BE2C (cell line): Measurements from ENCODE around the gene NDUFS7.

Experiments used
- DNase-seq: peaks from one replicate; pipeline ENCODE4 v3.0.0-alpha.2; 2020
- H3K27me3 ChIP-seq: fragments of 250-450 bp; sonication (Bioruptor Pico); 2 replicates; pipeline ENCODE4 v1.5.1; 2020; ENCODE audit warnings: mild to moderate bottlenecking
- H3K36me3 ChIP-seq: fragments of 250-450 bp; sonication (Bioruptor Pico); 2 replicates; pipeline ENCODE4 v1.5.1; 2020; ENCODE audit warnings: mild to moderate bottlenecking
- H3K4me1 ChIP-seq: fragments of 250-450 bp; sonication (Bioruptor Pico); 2 replicates; pipeline ENCODE4 v1.5.1; 2020
- H3K4me3 ChIP-seq: 2 replicates; pipeline ENCODE4 v1.5.1; 2011; ENCODE audit warnings: low read depth, low read length
- H3K9me3 ChIP-seq: fragments of 250-450 bp; sonication (Bioruptor Pico); 2 replicates; pipeline ENCODE4 v1.5.1; 2020
- CTCF ChIP-seq: IDR thresholded peaks from 2 replicates; pipeline ENCODE4 v1.5.1; 2012; ENCODE audit warnings: mild to moderate bottlenecking, low read depth, low read length

The NDUFS7 gene

DNA sequence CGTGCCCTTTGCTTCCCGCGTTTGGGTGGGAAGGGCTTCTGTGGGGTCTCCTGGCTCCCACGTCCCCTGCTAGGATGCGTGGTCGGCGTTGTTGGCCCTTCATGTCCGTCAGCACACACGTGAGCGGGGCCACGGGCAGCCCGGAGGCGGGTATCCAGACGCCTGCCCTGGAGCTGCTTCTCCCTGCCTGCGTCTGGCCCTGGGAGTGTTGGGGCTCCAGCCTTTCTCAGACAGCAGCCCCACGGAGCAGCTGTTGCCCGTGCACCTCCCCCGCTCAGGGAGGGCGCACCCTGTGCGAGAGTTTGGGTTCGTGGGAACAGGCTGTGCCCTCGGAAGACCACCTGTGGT lies 38.2 kb downstream of the NDUFS7 start:
- H3K36me3 ChIP-seq: peaks cover 88% of the 10 kb centered on the region
- H3K9me3 ChIP-seq: no peaks in the 10 kb centered on the region
- H3K27me3 ChIP-seq: no peaks in the 10 kb centered on the region
- H3K4me1 ChIP-seq: no peaks in the 10 kb centered on the region; the same call in 1 of the 2 replicates
- TF ChIP-seq CTCF: no peak
- H3K4me3 ChIP-seq: no peak overlapping the region
- no peak for DNase-seq

GRCh38 chr19:1422360-1422759 lies 38.7 kb downstream of the NDUFS7 start:
- H3K9me3 ChIP-seq: no peaks in the 10 kb centered on the region
- H3K27me3 ChIP-seq: no peaks in the 10 kb centered on the region
- no peak for DNase-seq
- peaks cover 89% of the 10 kb centered on the region for H3K36me3 ChIP-seq
- no peak for TF ChIP-seq CTCF
- no peaks in the 10 kb centered on the region; the same call in 1 of the 2 replicates for H3K4me1 ChIP-seq
- H3K4me3 ChIP-seq: no peak overlapping the region

DNA sequence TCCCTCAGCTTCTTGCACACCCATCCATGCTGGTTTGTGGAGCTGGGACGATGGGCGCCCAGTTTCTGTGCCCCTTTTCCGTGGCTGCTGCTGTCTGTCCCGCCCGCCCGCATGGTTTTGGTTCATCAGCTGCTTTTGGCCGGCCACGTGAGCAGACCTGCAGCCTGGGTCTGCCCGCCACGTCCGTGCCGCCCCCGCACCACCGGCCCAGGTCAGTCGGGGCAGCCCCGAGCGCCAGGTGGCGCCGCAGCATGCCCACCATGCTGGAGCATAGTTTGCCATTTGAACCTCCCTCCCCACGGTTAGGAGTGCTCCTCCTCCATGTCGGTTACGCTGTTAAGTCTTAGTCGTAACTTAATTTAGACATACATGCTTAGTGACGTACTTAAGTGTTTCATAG lies 39.2 kb downstream of the NDUFS7 start:
- H3K9me3 ChIP-seq: no peaks in the 10 kb centered on the region
- H3K36me3 ChIP-seq: peaks cover 89% of the 10 kb centered on the region
- TF ChIP-seq CTCF: no peak
- DNase-seq: no peak
- H3K27me3 ChIP-seq: no peaks in the 10 kb centered on the region
- H3K4me1 ChIP-seq: no peaks in the 10 kb centered on the region; the same call in 1 of the 2 replicates
- H3K4me3 ChIP-seq: no peak overlapping the region

- Histone ChIP-seq H3K4me3 (no peak overlapping the region), H3K9me3 (no peaks in the 10 kb centered on the region), H3K4me1 (no peaks in the 10 kb centered on the region; the same call in 1 of the 2 replicates), H3K27me3 (no peaks in the 10 kb centered on the region), H3K36me3 (peaks cover 89% of the 10 kb centered on the region)
- DNase-seq: no peak
- no peak for TF ChIP-seq CTCF
These were observed 39.9 kb downstream of the NDUFS7 start for GRCh38 chr19:1423436-1424191.

DNA sequence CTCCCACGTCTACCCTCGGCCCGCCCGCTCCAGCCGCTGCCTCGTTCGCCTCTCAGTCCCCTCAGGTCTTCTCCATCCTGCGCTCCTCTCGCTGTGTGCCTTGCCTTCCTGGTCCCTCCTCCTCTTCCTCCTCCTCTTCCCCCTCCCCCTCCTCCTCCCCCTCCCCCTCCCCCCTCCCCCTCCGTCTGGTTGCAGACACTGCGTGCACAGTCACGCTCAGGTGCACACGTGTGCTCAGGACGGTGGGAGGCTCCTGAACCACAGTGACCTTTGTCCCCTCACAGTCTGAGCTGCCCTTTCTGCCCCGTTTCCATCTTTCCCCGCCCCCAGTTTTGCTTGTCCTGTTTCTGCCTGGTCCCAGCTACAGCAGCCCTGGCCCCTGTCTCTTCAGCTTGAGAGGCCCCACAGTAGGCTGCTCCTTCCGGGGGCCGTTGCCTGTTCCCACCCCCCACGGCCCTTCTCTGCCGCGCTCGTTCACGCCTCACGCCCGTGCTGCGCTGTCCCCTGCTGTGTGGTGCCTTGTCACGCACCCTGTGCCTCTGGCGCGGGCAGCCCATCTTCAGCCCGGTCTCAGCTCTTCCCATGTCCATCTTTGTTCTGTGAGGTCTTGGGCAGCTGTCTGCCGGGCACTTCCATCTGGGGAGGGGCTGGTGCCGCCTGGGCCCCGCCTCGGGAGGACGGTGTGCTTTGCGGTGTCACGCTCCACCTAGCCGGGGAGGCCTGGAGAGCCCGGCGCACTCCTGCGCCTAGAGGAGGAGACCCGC lies 40.7 kb downstream of the NDUFS7 start:
- DNase-seq: no peak
- H3K36me3 ChIP-seq: peaks cover 89% of the 10 kb centered on the region
- TF ChIP-seq CTCF: no peak

More for the DNA sequence above, 40.7 kb downstream of the NDUFS7 start:
- Histone ChIP-seq H3K4me3 (no peak overlapping the region), H3K27me3 (no peaks in the 10 kb centered on the region), H3K4me1 (no peaks in the 10 kb centered on the region; the same call in 1 of the 2 replicates), H3K9me3 (no peaks in the 10 kb centered on the region)
